Smooth muscle cell (in vitro differentiated cells): ENCODE data around the gene GPR39. TPM values are rescaled to one million over a fixed set of nuclear protein-coding genes. Genes with fewer than 3 reads are reported as not detected.
A peak's percentile ranks its signal among the peaks of the same experiment; 100 is the strongest.

Experiments used
- DNase-seq: peaks from one replicate; lab custom pipeline; 2025; ENCODE audit not compliant: unreplicated experiment; lab: John Stamatoyannopoulos, UW
- H2AFZ ChIP-seq: fragments of 200-600 bp; sonication (generic); 2 replicates; pipeline ENCODE4 v1.6.0; 2016; ENCODE audit warnings: antibody characterized with exemption, low read depth, mild to moderate bottlenecking
- H3F3A ChIP-seq: fragments of 200-600 bp; sonication (generic); 2 replicates; pipeline ENCODE4 v1.6.0; 2017; ENCODE audit warnings: antibody characterized with exemption, low read depth
- H3K27ac ChIP-seq: fragments of 200-600 bp; sonication (generic); 2 replicates; pipeline ENCODE4 v1.5.1; 2016; ENCODE audit warnings: low read depth, mild to moderate bottlenecking
- H3K27me3 ChIP-seq: fragments of 200-600 bp; sonication (generic); 2 replicates; pipeline ENCODE4 v1.6.1; 2016; ENCODE audit warnings: low read depth, mild to moderate bottlenecking
- H3K36me3 ChIP-seq: fragments of 200-600 bp; sonication (generic); 2 replicates; pipeline ENCODE4 v1.5.1; 2016; ENCODE audit warnings: low read depth
- H3K4me1 ChIP-seq: fragments of 200-600 bp; sonication (generic); 2 replicates; pipeline ENCODE4 v1.5.1; 2016; ENCODE audit warnings: low read depth
- H3K4me2 ChIP-seq: fragments of 200-600 bp; sonication (generic); 2 replicates; pipeline ENCODE4 v1.6.0; 2016; ENCODE audit warnings: mild to moderate bottlenecking
- H3K4me3 ChIP-seq: fragments of 200-600 bp; sonication (generic); 2 replicates; pipeline ENCODE4 v1.5.1; 2016; ENCODE audit warnings: mild to moderate bottlenecking
- H3K79me2 ChIP-seq: fragments of 200-600 bp; sonication (generic); 2 replicates; pipeline ENCODE4 v1.6.0; 2016; ENCODE audit warnings: low read depth, mild to moderate bottlenecking
- H3K9ac ChIP-seq: fragments of 200-600 bp; sonication (generic); 2 replicates; pipeline ENCODE4 v1.6.0; 2016; ENCODE audit warnings: low read depth
- H3K9me3 ChIP-seq: fragments of 200-600 bp; sonication (generic); replicated peaks from 2 replicates; pipeline ENCODE4 v1.5.1; 2016; ENCODE audit warnings: low read depth
- H4K20me1 ChIP-seq: fragments of 200-600 bp; sonication (generic); 2 replicates; pipeline ENCODE4 v1.6.0; 2016; ENCODE audit warnings: low read depth
- CTCF ChIP-seq: fragments of 200-600 bp; sonication (generic); IDR thresholded peaks from 2 replicates; pipeline ENCODE4 v1.5.1; 2017; ENCODE audit warnings: borderline replicate concordance, mild to moderate bottlenecking, antibody characterized with exemption; ENCODE audit not compliant: insufficient read depth, poor library complexity, severe bottlenecking
- WGBS: methylation state at CpG from one replicate; pipeline ENCODE4 v1.1.7; 2016; ENCODE audit warnings: low lambda C conversion rate; 5-methylcytosine and 5-hydroxymethylcytosine counted together
- polyA plus RNA-seq: library from polyadenylated mRNA; unstranded; fragments of >200 nt; fragmentation: Nextera tagmentation; extraction: Ambion mirVana; gene quantifications from 2 replicates; pipeline ENCODE4 v1.2.1, GENCODE V29; 2016
- total RNA-seq: library from RNA; depleted of rRNA; stranded (reverse); fragments of >200 nt; gene quantifications from 2 replicates; pipeline ENCODE4 v1.2.3, GENCODE V29; 2014

Gene GPR39
- total and polyA plus RNA-seq, 2 experiments from 2014 or later: 0.87 to 1.4 TPM

- no peaks in the 10 kb centered on the region for H3F3A ChIP-seq
- no peaks in the 10 kb centered on the region for H3K36me3 ChIP-seq
- no peak overlapping the region for H2AFZ ChIP-seq
- H3K9ac ChIP-seq: no peak overlapping the region
- H3K4me1 ChIP-seq: peaks cover 6% of the 10 kb centered on the region
- 64% methylated on average over 11 of the region's 11 CpGs for WGBS
- H4K20me1 ChIP-seq: no peaks in the 10 kb centered on the region
- H3K27me3 ChIP-seq: no peaks in the 10 kb centered on the region
- H3K79me2 ChIP-seq: no peaks in the 10 kb centered on the region
- TF ChIP-seq CTCF: no peak
- DNase-seq: no peak
- H3K9me3 ChIP-seq: no peaks in the 10 kb centered on the region
- H3K4me2 ChIP-seq: peak overlapping the region; percentile 67
- H3K4me3 ChIP-seq: no peak overlapping the region
- peak overlapping the region; percentile 11 for H3K27ac ChIP-seq
These were observed 133.5 kb downstream of the GPR39 start for GRCh38 chr2:132549935-132550670.

GRCh38 chr2:132550946-132551345 is 134.3 kb downstream of the GPR39 start:
- 48% methylated on average over 2 of the region's 2 CpGs for WGBS
- H3K27me3 ChIP-seq: no peaks in the 10 kb centered on the region
- H3K36me3 ChIP-seq: no peaks in the 10 kb centered on the region
- H3K79me2 ChIP-seq: no peaks in the 10 kb centered on the region
- no peaks in the 10 kb centered on the region for H3F3A ChIP-seq
- no peak for DNase-seq
- peaks cover 6% of the 10 kb centered on the region for H3K4me1 ChIP-seq
- no peak overlapping the region for H3K27ac ChIP-seq
- H3K4me3 ChIP-seq: no peak overlapping the region
- H3K9me3 ChIP-seq: no peaks in the 10 kb centered on the region
- H3K4me2 ChIP-seq: peak overlapping the region; percentile 67
- H3K9ac ChIP-seq: no peak overlapping the region
- H2AFZ ChIP-seq: no peak overlapping the region
- no peaks in the 10 kb centered on the region for H4K20me1 ChIP-seq
- no peak for TF ChIP-seq CTCF

GRCh38 chr2:132557694-132558093 is 141.1 kb downstream of the GPR39 start:
- no peak overlapping the region for H3K9ac ChIP-seq
- TF ChIP-seq CTCF: no peak
- H3K27ac ChIP-seq: no peak overlapping the region
- WGBS: 93% methylated on average over 9 of the region's 9 CpGs
- no peaks in the 10 kb centered on the region for H3K9me3 ChIP-seq
- H2AFZ ChIP-seq: no peak overlapping the region
- no peaks in the 10 kb centered on the region for H3K36me3 ChIP-seq
- H3F3A ChIP-seq: no peaks in the 10 kb centered on the region
- no peak overlapping the region for H3K4me3 ChIP-seq
- no peak overlapping the region for H3K4me2 ChIP-seq
- no peak for DNase-seq
- no peaks in the 10 kb centered on the region for H3K4me1 ChIP-seq
- H3K27me3 ChIP-seq: peaks cover 3% of the 10 kb centered on the region
- no peaks in the 10 kb centered on the region for H3K79me2 ChIP-seq
- no peaks in the 10 kb centered on the region for H4K20me1 ChIP-seq

GRCh38 chr2:132559326-132559725 is 142.7 kb downstream of the GPR39 start:
- DNase-seq: no peak
- Histone ChIP-seq H3K36me3 (no peaks in the 10 kb centered on the region), H3K4me1 (no peaks in the 10 kb centered on the region), H3K27ac (no peak overlapping the region), H3K79me2 (no peaks in the 10 kb centered on the region), H3K9me3 (no peaks in the 10 kb centered on the region), H3K9ac (no peak overlapping the region), H3K27me3 (peaks cover 3% of the 10 kb centered on the region), H3K4me2 (no peak overlapping the region), H3F3A (no peaks in the 10 kb centered on the region), H3K4me3 (no peak overlapping the region), H2AFZ (no peak overlapping the region), H4K20me1 (no peaks in the 10 kb centered on the region)
- WGBS: 93% methylated on average over 12 of the region's 12 CpGs
- TF ChIP-seq CTCF: no peak
